HG02943 (cell line): ENCODE results near the gene SLC35F3.

Experiments
- ATAC-seq: cut with Tn5 transposase; IDR thresholded peaks from one replicate; pipeline ENCODE4 v1.9.1; 2021; ENCODE audit warnings: mild to moderate bottlenecking, low read depth, moderate library complexity; ENCODE audit not compliant: unreplicated experiment

Gene SLC35F3

GRCh38 chr1:233909195-233909594 lies 4.7 kb downstream of the SLC35F3 start:
- ATAC-seq = no peak

- no peak for ATAC-seq
Observed at GRCh38 chr1:233912447-233912846, 8.0 kb downstream of the SLC35F3 start.

GRCh38 chr1:233912909-233913308 lies 8.4 kb downstream of the SLC35F3 start:
- no peak for ATAC-seq

- ATAC-seq = no peak
Observed at GRCh38 chr1:233916706-233917105, 12.2 kb downstream of the SLC35F3 start.

GRCh38 chr1:233919786-233920185 lies 15.3 kb downstream of the SLC35F3 start:
- ATAC-seq = no peak

GRCh38 chr1:233928123-233928522 lies 23.6 kb downstream of the SLC35F3 start:
- no peak for ATAC-seq

- ATAC-seq = no peak
Observed at GRCh38 chr1:233933339-233933738, 28.9 kb downstream of the SLC35F3 start.

- no peak for ATAC-seq
Observed at GRCh38 chr1:233935297-233935868, 30.9 kb downstream of the SLC35F3 start.

GRCh38 chr1:233936422-233936821 lies 31.9 kb downstream of the SLC35F3 start:
- ATAC-seq = no peak

GRCh38 chr1:233936842-233937241 lies 32.4 kb downstream of the SLC35F3 start:
- ATAC-seq = no peak

GRCh38 chr1:233938476-233938875 lies 34.0 kb downstream of the SLC35F3 start:
- no peak for ATAC-seq

GRCh38 chr1:233939451-233939850 lies 35.0 kb downstream of the SLC35F3 start:
- no peak for ATAC-seq

GRCh38 chr1:233940908-233941307 lies 36.4 kb downstream of the SLC35F3 start:
- ATAC-seq = no peak

GRCh38 chr1:233944601-233945000 lies 40.1 kb downstream of the SLC35F3 start:
- ATAC-seq = no peak

- no peak for ATAC-seq
Observed at GRCh38 chr1:233945573-233945972, 41.1 kb downstream of the SLC35F3 start.

GRCh38 chr1:233945979-233946378 lies 41.5 kb downstream of the SLC35F3 start:
- no peak for ATAC-seq

GRCh38 chr1:233946724-233947123 lies 42.2 kb downstream of the SLC35F3 start:
- no peak for ATAC-seq

- no peak for ATAC-seq
Observed at GRCh38 chr1:233951804-233952203, 47.3 kb downstream of the SLC35F3 start.

- ATAC-seq = no peak
Observed at GRCh38 chr1:233957691-233958090, 53.2 kb downstream of the SLC35F3 start.

GRCh38 chr1:233959102-233959501 lies 54.6 kb downstream of the SLC35F3 start:
- no peak for ATAC-seq

- no peak for ATAC-seq
Observed at GRCh38 chr1:233959971-233960370, 55.5 kb downstream of the SLC35F3 start.

- no peak for ATAC-seq
Observed at GRCh38 chr1:233960386-233960785, 55.9 kb downstream of the SLC35F3 start.

- no peak for ATAC-seq
Observed at GRCh38 chr1:233962878-233963277, 58.4 kb downstream of the SLC35F3 start.
